HK-2 (cell line): Measurements from ENCODE around the gene TNFSF11.
A peak's percentile ranks its signal among the peaks of the same experiment; 100 is the strongest.
"Not testable (repeated sequence)": the region's sequence is repeated elsewhere in the genome, so short reads cannot be mapped to it uniquely, and the experiment has no call there.

Experiments used
- DNase-seq: peaks from one replicate; pipeline ENCODE4 v3.0.0-alpha.2; 2018; ENCODE audit not compliant: unreplicated experiment

TNFSF11 gene

GRCh38 chr13:42574011-42574410, at the start of gene TNFSF11:
Gene TNFSF11 (plus strand): TSS chr13:42574152. CDS start chr13:42574304, 152 bp downstream.
- no peak for DNase-seq

- DNase-seq: peak; percentile 7
Observed at GRCh38 chr13:42524487-42525034, 49.4 kb upstream of the TNFSF11 start.

GRCh38 chr13:42525035-42525504, 48.9 kb upstream of the TNFSF11 start:
- peak; percentile 8 for DNase-seq

GRCh38 chr13:42526276-42526675, 47.7 kb upstream of the TNFSF11 start:
- DNase-seq: no peak

- DNase-seq: no peak
Observed at GRCh38 chr13:42526804-42527203, 47.1 kb upstream of the TNFSF11 start.

DNA sequence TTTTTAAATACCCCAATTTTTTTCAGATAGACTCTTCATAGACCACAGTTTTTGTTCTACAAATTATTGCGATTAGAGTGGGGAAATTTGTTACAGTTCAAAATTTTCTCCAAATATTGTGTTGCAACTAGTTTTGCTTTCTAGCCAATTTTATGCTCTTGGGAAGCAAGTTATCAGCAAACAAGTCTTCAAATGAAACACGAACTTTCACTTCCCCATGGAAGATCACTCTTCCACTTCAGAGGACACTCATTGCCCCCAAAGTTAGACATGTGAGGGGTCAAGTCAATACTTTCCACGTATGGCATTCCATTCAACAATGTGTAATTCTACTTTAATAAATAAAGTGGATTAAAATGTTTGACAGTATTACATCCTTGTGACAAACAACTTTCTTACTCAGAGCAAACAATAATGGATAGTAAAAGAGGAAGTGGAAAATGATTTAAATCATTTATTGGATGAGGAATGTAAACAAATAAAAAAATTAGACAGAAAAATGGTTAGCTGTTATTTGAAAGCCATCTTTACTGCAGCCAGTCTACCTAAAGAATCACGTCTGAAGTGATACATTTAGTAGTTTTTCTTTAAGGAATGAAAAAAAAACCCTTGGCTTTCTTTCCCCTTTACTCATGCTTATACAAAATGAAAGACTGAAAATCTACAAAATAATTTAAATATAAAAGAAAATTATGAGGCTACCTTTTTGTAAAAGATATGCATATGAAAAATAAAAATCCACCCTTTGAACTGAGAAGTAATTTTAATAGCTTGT, 41.2 kb upstream of the TNFSF11 start:
- no peak for DNase-seq

- no peak for DNase-seq
Observed at GRCh38 chr13:42533336-42533591, 40.7 kb upstream of the TNFSF11 start.

GRCh38 chr13:42534785-42535184, 39.2 kb upstream of the TNFSF11 start:
- no peak for DNase-seq

DNA sequence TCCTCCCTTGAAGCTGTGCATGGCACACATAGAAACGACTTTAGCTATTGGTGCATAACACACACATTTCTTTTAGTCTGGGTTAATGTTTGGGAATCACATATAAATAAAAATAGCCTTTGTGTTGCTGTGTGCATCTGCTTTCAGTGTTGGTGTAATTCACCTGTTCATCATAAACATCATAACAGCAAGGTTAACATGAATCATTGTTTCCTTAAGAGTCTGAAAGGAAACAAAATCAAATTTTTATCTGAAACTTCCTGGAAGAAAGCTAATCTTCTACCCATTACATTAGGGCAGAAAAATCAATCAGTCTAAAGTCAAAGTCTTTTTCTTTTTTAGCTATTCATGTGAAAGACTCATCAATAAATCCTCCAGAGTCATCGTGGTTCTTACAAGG, 35.0 kb upstream of the TNFSF11 start:
- no peak for DNase-seq

- DNase-seq: no peak
Observed at GRCh38 chr13:42539670-42540069, 34.3 kb upstream of the TNFSF11 start.

GRCh38 chr13:42543215-42543797, 30.6 kb upstream of the TNFSF11 start:
- DNase-seq: no peak

- DNase-seq: no peak
Observed at GRCh38 chr13:42544246-42544926, 29.6 kb upstream of the TNFSF11 start.

- no peak for DNase-seq
Observed at GRCh38 chr13:42545842-42546241, 28.1 kb upstream of the TNFSF11 start.

DNA sequence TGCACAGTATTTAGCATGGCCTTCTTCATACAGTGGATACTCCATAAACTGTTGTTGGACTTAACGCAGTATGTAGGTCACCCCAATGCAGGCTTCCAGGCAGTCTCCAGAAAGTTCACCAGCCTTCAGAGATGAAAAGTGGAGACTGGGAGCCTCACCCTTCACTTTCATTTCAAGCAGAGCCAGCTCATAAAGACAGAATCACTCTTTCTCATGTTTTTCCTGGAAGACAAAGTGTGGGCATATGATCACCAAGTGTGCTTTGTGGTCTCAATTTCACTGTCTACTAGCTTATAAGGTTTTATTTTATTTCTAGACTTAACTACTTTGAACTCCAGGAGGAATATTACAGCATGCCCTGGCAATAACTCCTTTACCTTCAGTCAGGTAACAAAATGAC, 26.3 kb upstream of the TNFSF11 start:
- no peak for DNase-seq

GRCh38 chr13:42548731-42549551, 25.0 kb upstream of the TNFSF11 start:
- no peak for DNase-seq

- no peak for DNase-seq
Observed at GRCh38 chr13:42549552-42549936, 24.4 kb upstream of the TNFSF11 start.

DNA sequence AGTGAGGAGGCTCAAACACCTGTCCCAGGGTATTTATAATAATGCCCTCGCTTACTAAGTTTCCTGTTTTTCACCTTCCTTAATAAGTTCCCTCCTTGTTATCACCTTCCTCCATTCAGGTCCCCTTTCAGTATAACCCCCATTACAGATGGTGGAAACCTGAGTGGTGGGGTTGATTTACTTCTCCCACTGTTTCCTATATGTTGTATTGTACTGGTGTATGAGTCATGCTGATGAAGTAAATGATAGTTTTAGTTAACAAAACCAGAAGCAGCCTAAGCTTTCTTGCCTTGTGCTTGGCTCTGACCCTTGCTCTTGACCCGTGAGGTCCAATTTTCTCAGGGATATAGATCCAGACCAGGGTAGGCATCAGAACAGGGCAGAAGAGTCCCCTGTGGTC, 22.3 kb upstream of the TNFSF11 start:
- no peak for DNase-seq

DNA sequence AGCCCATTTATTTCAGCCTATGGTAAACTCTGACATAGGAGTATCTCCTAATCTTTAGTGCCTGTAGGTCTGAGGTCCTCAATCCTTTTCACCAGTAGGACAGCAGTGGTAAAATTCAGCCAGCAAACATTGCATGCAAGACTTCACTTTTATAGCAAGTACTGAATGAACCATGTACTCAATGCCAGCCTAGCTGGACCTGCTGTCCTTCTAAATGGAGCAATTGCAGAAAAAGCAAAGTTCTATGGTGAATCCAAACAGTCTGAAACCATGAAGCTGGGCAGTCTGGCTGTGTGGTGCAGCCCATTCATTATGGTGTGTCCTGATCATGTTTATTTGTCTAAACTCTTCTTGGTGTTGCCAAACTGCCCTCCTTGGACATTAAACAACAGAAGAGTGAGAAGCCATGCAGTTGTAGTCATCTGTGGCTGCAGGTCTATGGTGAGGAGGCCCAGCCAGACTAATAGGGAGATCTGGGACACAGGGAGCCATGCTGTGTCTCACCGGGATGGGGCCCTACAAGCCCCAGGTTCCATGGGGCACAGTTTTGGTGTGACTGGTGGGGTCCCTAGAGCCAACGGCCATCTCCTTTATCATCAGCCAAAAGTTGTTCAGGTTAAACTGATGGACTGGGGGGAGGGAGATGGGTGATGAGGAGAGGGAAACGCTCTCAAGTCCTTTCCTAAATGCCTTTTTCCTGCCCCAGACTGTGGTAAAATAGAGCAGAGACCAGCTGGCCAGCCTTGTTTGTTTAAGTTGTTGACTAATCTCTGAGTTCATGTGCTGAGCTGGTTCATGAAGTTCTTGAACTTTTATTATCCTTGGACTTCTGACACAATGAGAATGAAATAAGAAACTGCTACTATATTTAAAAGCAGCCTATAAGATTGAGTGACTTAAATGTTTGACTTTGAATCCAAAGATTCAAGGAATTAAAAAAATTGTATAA, 20.6 kb upstream of the TNFSF11 start:
- DNase-seq: no peak

DNA sequence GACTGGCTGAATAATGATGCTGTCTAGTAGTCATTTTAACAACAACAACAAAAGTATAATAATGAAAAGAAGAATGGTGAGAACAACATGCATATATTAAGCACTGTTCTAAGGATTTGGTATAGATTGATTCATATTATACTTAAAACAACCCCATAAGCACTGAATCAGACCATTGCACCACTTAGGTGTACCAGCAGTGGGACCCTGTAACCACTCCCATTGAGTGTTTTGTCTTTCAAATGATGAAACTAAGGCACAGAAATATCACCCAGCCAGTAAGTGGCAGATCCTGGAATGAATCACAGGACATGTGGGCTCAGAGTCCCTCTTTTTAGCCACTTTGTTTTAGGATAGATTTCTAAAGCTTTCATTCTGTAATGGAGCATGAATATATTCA, 14.9 kb upstream of the TNFSF11 start:
- DNase-seq: no peak

DNA sequence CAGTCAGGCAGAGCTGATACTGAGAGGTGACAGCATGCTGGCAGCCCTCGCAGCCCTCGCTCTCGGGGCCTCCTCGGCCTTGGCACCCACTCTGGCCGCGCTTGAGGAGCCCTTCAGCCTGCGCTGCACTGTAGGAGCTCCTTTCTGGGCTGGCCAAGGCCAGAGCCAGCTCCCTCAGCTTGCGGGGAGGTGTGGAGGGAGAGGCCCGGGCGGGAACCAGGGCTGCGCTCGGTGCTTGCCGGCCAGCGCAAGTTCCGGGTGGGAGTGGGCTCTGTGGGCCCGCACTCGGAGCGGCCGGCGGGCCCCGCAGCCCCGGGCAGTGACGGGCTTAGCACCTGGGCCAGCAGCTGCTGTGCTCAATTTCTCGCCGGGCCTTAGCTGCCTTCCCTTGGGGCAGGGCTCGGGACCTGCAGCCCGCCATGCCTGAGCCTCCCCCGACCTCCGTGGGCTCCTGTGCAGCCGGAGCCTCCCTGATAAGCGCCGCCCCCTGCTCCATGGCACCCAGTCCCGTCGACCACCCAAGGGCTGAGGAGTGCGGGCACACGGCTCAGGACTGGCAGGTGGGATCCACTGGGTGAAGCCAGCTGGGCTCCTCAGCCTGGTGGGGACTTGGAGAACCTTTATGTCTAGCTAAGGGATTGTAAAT, 14.3 kb upstream of the TNFSF11 start:
- not testable (repeated sequence) for DNase-seq
